HG03378 (cell line): ENCODE measurements around the gene ATE1.
"Not testable (repeated sequence)": the region's sequence is repeated elsewhere in the genome, so short reads cannot be mapped to it uniquely, and the experiment has no call there.

Experiments used
- ATAC-seq: cut with Tn5 transposase; IDR thresholded peaks from one replicate; pipeline ENCODE4 v1.9.1; 2021; ENCODE audit warnings: mild to moderate bottlenecking, moderate library complexity; ENCODE audit not compliant: unreplicated experiment

Gene ATE1

DNA sequence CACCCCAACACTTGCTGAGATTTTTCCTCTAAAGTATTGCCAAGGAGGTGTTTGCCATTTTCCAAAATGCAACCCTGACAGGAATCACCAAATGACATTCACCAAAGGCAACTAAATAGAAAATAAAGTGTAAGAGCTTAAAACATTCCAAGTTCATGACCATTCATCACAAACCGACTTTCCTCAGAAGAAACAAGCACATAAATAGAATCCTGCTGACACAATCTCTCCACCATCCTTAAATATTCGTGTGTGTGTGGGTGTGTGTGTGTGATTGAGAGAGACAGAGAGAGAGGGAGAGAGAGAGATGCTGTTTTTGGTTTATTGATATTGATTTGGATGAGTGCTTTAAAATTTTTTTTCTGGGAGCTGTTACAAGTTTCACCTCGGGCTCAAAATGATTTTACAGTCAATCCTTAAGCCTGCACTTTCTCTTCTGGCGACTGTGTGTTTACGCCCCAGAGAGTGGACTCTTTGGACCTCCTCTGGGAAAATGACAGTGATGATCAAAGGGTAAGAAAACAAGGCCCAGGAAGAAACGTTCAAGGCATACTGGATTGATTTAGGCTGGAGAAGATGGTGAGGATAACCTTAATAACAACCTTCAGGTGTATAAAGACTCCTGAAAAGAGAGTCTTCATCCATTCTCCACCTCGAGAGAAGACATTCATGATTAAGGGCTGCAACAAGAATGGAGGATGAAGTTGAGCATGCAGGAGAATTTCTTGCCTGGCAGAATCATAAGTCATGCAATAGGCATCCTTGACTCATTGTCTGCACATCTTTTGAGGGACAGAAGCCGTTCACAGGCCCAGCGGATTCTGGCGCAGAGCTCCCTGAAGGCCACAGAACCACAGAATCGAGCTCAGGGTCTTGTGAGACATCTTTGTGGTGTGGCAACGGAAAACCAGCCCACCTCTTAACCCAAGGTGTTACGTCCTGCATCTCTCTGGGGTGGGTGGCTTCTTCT lies 225.2 kb downstream of the ATE1 start:
- ATAC-seq: no peak

DNA sequence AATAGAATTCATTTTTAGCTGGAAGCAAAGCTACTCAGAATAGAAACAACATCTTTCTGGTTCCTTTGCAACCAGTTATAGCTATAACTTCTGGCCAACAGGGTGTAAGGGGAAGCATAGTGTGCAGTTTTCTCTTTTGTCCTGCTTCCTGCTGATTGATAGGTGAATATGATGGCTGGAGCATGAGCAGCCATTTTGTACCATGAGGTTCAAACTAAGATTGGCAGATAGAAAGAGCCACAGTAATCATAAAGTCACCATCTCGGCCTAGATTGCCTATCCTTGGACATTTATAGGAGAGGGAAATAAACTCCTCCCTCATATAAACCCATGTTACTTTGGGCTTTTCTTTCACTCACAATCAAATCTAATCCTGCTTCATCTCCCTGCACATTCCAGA lies 227.4 kb downstream of the ATE1 start:
- ATAC-seq: no peak

- not testable (repeated sequence) for ATAC-seq
Measured at GRCh38 chr10:121699703-121700102, 228.1 kb downstream of the ATE1 start.

DNA sequence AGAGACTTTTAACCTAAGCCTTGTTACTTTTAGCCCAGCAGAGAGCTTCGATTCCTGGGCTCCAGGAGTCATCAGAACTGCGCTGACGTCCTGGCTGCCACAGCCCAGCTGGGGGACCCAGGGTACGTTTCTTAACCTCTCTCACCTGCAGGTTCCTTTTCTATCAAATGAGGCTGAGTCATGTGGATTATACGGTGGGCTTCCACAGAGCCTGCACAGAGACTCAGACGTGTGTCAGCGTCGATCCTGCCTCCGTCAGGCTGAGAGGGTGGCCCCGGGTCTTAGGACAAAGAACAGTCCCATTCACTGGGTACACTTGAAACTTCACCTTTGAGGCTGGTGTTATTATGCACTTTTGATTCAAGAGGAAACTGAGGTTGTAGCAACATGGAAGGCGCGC lies 228.9 kb downstream of the ATE1 start:
- ATAC-seq: no peak

GRCh38 chr10:121698336-121698735 lies 229.5 kb downstream of the ATE1 start:
- ATAC-seq: no peak

- ATAC-seq: no peak
Measured at GRCh38 chr10:121696854-121697253, 231.0 kb downstream of the ATE1 start.

- no peak for ATAC-seq
Measured at GRCh38 chr10:121695731-121696464, 231.9 kb downstream of the ATE1 start.

GRCh38 chr10:121694966-121695643 lies 232.7 kb downstream of the ATE1 start:
- no peak for ATAC-seq

DNA sequence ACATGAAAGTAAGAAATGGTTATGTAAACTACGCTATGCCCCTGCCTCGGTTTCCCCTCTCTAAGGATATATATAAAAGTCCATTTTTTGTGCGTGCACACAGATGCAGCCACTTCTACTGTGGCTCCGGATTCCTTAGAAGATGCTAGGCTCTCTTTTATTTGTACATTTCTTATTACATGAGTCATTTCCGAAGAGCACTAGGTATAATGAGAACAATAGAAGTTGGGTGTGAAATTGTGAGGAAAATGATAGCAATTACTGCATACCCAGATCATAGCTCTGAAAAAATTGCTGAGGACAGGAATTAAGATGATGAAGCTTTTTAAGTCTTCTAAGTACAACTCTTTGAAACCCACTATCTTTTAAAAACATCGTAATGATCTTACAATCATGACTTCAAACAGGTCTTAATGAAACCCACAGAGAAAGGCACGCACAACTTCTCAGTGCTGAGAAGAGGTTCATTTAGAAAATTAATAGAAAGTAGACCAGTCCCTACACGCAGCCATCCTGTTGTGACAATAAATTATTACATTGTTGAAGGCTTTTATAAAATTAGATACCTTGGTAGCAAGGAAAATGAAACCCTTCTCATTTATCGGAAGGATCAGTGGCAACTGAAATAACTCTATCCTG lies 233.4 kb downstream of the ATE1 start:
- ATAC-seq: no peak

- ATAC-seq: no peak
Measured at GRCh38 chr10:121692626-121693025, 235.2 kb downstream of the ATE1 start.

- no peak for ATAC-seq
Measured at GRCh38 chr10:121690970-121691369, 236.9 kb downstream of the ATE1 start.
